ENCODE measurements around the gene CCDC160. TPM values are rescaled to one million over a fixed set of nuclear protein-coding genes. Genes with fewer than 3 reads are reported as not detected.
"Not testable (repeated sequence)": the region's sequence is repeated elsewhere in the genome, so short reads cannot be mapped to it uniquely, and the experiment has no call there.

Gene CCDC160
- total RNA-seq, result 0.20 TPM

DNA sequence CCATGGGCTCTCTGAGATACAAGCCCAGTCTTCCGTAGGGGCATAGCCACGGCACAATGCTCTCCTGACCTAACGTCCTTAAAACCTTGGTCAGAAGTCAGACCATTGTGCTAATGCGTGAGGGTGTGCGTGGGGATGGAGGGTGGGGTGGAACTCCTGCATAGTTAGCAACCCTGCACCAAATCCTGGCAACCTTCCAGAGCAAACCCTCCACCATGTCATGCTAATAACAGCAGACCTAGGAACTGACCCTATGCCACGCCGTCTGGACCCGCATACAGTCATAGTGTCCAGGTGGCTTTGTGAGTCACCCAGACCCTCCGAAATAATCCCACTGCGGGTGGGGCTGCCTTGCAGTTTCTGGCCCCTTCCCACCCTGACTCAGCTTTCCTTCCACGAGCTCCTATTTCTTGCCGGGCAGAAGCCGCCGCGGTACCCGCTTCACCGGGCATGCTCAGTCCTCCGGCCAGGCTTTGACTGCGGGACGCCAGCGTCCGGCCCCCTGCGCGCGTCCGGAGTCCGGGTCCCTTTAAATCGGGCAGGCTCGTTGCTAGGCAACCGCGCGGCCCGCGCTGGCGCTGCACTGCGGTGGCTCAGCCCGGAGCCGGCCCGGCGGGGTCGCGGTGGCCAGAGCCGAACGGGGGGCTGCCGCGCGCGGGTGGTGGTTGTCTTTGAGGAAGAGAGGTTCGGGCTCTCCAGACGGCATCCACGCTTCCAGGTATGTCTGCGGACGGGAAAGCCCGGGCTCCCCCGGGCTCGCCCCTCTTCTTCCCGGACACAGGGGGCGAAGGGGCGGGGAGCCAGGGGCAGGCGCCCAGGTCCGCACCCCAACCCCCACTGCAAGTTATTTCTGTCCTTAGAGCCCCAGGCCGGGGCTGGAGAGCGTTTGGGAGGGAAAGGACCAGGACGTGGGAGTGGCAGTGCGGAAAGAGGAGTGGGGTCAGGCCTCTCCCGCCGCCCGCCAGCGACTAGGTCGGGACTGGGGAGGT, at the start of gene CCDC160:
CCDC160 (plus strand) TSS at position 557 of the 989 bp plus-strand sequence. CDS start 7,619 bp downstream, outside the sequence.
- peak; percentile 32 for ATAC-seq

DNA sequence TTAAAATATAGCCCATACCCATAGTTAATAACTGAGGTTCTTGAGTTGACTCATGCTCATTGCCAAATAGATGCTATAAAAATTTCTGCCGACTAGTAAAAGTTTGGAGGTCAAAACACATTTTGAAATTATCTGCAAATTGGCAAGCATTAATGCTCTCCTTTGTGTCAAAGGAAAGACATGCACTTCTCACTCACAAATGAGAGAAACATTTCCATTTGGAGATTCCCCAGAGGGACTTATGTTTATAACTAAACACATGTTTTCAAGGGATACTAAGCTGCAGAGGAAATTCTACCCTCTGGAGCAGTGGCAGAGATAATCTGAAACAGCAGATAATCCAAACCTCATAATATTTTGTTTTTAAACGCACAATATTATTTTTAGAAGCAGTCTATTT, 45.7 kb upstream of the CCDC160 start:
- no peak for ATAC-seq

DNA sequence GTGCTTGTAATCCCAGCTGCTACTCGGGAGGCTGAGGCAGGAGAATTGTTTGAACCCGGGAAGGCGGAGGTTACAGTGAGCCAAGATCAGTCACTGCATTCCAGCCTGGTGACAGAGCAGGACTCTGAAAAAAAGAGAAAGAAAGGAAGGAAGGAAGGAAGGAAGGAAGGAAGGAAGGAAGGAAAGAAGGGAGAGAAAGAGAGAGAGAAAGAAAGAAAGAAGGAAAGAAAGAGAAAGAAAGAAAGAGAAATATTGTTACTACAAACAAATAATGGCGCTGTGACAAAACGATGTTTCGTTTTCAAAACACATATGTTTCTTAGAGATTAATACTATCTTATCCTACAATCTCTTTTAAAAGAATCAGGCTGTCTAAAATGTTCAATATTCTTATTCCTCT, 42.1 kb upstream of the CCDC160 start:
- no peak for ATAC-seq

DNA sequence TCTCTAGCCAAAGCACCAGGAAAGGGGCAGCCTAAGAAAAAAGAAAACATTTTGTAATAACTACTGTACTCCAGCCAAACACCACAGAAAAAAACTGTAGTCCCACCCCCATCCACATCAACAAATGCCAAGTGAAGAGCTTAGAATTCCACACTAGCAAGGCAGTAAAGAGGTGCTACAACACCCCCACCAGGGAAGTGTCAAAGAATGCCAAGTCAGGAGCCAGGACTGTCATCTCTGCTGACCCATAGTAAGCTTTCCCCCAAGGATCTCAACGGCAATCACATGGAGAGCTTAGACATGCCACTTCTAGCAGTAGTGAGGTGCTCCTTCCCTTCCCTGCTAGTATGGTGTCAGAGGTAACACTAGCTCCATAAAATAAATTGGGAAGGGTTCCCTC, 34.4 kb upstream of the CCDC160 start:
- ATAC-seq, result no peak

DNA sequence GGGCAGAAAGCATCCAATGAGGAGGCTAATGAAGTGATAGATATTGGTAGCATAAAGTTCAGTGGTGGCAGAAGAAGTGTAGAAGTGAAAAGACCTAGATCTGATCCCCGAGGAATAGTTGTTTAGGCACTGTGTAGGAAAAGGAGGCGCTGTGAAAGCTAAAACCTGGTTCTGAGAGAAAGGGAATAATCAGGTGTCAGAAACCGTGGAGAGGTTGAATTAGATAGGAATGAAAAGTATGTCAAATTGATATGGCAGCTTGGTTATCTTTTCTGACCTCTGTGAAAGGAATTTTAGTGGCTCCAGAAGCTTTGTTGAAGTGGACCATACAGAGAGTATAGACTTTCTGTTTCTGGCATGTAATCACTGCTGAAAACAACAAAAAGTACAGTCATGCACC, 30.8 kb upstream of the CCDC160 start:
- ATAC-seq, result no peak

DNA sequence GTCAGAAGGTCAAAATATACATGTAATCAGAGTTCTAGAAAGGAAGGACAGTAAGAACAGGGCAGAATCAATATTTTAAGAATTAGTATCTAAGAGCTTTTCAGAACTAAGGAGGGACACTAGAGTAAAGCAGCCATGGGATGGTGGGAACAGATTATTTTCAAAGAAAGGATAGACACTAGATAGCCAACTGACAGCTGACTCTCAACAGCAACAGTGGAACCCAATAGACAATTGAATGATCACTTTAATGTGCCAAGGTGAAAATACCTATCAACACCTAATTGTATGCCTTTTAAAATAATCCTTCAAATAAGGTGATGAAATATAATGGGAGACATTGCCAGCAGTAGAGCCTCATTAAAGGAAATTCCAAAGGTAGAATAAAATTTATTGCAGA, 26.5 kb upstream of the CCDC160 start:
- no peak for ATAC-seq

DNA sequence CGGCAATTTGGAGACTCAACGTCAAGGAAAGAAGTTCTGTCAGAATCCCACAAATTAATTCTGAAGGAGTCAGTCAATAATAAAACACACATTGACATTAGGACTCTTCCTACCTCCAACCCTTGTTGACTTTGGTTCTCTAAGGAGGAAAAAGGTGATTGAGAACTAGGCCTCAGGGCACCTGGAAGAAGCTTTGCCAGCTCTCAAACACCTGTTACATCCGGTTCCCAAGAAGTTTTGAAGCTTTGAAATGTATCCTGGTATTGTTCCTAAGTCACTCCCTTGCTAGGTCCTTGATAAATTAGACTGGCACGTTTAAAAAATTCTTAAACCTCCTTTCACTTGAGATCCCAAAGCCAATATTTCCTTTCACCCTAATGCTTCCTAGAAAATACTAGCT, 1.7 kb upstream of the CCDC160 start:
- ATAC-seq, result no peak

DNA sequence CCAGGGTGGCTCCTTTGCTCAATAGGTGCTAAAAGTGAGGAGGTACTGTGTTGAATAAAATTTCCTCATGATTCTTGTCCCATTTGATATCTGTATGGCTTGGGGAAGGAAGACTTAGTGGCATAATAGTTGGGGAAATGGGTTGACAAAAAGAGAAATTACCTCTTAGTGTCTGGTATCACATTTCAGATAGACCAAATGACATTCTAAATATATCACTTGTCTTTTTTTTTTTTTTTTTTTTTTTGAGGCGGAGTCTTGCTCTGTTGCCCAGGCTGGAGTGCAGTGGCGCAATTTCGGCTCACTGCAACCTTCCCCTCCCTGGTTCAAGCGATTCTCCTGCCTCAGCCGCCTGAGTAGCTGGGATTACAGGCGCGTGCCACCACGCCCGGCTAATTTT, 1.2 kb downstream of the CCDC160 start:
- ATAC-seq, result not testable (repeated sequence)

DNA sequence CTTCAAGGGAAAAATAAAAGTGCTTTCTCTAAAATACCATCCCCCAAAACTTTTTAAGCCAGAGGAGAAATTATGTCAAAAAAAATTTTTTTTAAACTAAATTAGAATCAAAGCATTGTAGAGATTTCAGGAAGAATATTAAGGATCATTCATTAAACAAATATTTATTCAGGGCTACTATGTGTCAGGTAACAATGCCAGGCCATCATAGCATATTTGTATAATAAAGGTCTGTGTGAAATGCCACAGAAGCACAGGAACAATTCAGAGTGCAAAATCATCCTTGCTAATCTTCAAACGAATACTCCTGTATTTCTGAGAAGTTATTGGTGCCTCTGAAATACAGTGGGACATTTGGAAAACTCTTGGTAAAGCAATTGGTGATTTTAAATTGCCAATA, 2.0 kb downstream of the CCDC160 start:
- no peak for ATAC-seq

DNA sequence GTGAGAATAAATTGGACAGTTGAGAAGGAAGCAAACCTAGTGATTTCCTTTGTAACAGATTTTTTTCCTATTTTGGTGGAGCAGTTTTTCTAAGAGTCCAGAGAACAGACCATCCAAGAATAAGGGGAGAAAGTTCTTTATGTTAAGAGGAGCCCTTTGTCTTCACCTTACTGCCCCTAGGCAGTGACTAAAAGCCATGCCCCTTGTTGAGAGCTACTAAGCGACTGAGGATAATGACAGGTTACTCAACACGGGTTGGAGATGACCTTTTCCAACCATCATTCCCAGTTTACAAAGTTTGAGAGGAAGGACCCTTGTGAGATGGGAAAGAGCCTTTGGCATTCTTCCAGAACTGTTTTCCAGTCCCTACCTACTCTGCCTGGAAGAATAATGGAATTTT, 3.2 kb downstream of the CCDC160 start:
- ATAC-seq, result no peak

DNA sequence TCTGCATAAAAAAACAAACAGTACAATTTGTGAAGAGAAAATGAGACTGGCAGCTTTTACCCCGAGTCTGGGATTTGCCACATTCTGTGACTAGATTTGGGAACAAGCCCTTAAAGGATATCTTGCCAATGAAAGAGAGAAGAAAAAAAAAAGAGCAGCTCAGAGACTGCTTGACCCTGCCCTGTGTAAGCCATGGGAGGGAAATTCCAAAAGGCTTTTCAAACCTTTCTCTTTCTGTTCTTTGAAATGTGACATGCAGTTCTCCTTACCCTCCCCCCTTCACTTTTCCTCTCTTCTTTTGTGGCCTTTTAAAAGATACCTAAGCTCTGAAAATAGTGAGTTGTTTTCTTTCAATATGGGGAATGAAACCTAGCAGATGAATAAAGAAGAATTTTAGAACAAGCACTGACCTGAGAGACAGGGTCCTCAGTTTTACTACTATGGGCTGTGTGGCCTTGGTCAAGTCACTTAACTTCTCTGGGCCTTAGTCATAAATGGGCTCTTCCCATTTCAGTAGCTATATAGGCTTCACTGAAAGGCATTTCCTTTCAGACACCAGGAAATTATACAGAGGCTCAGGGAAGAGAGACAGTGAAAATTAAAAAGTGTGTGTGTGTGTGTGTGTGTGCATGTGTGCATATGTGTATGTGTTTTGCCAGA, 5.1 kb downstream of the CCDC160 start:
- no peak for ATAC-seq

DNA sequence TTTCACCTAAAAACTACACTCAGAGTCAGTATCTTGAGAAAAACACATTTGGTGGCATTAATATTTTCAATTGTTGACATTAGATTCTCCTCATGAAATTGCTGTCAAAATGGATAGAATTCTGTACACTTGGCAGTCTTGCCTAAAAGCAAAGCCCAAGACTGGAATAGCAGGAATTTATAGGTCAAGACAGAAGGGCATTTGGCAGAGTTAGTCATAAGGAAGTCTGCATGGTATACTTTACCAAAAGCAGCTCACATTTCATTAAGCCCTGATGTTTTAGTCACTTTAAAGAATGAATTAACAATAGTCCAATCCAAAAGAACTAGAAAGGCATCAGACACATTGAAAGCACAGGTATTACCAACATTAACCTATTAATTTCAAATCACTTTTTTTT, 7.1 kb downstream of the CCDC160 start:
- ATAC-seq, result peak; percentile 86

DNA sequence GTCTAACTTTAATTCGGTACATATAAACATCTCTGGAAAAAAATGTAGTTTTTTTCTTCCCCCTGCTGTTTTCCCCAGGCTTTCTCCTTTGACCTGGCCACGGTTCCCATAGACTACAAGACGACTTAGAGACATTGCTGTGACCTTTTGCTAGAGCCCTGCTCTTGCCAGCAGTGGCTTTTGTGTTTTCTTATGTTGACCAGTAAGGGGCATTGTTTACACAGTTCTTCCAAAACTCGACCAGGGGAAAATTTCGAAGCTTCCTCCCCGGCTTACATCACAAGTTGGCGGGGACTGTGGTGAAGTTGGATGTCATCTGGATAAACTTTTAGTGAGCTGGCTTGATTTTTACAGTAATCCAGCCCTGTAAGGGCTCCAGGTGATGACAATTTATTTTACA, 9.3 kb downstream of the CCDC160 start:
- no peak for ATAC-seq

DNA sequence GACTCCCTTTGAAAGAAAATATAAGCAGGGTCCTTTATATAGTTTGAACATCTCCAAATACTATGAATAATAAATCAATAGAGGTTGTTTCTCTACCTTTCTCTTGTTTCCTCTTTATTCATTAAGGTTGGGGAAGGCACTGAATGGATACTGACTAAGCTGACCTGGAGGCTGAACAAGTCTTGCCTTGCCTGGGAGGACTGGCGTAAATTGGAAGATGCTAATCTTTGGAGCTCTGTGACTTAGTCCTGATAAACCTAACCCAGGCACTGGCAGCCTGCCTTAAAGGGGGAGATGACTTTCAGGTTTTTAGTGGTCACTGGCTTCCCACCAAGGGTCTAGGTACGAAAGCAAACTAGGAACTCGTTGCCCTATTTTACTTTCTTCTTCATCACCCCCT, 10.5 kb downstream of the CCDC160 start:
- ATAC-seq, result peak; percentile 61

DNA sequence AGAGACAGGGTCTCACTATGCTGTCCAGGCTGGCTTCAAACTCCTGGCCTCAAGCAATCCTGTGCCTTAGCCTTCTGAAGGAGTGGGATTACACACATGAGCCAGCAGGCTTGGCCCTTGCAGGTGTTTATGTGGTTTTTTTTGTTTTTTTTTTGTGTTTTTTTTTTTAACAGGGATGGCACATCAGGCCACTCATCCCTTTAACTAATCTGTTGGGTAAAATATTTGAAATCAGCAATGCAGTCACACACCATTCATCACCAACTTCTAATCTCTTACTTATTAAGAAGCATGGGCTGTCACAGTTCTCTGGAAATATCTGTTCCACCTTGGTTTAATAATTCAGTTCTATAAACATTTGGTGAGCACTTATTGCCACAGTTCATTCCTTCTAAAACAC, 12.3 kb downstream of the CCDC160 start:
- ATAC-seq, result no peak

DNA sequence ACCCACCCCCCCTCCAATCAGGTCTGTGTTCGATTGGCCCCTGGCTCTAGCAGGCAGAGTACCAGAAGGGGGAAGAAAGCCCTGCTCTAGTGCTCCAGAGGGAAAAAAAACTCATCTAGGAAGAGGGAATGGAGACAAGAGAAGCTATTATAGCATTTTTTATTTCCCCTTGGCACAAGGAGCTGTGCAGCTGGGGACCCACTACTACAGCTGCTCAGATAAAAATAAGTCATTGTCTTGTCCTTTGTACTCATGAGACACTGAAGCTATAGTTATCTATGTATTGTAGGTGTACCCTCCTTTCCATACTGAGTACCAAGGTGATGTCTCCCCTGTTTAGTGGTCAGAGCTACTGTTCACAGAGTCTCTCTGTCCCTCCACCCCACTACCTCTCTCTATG, 14.3 kb downstream of the CCDC160 start:
- no peak for ATAC-seq

DNA sequence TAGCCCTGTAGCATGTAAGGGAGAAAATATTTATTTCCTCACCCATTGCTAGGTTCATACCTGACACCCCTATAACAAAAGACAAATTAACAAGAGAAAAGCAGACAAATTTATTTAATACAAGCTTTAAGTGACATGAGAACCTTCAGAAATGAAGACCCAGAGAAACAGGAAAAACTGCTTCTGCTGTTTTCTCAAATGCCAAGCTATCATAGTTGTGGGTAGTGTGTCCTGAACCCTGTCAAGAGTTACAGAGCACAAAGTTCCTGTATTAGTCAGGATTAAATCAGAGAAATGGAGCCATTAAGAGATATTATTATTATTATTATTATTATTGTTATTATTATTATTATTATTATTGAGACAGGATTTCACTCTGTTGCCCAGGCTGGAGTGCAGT, 17.5 kb downstream of the CCDC160 start:
- peak; percentile 72 for ATAC-seq

DNA sequence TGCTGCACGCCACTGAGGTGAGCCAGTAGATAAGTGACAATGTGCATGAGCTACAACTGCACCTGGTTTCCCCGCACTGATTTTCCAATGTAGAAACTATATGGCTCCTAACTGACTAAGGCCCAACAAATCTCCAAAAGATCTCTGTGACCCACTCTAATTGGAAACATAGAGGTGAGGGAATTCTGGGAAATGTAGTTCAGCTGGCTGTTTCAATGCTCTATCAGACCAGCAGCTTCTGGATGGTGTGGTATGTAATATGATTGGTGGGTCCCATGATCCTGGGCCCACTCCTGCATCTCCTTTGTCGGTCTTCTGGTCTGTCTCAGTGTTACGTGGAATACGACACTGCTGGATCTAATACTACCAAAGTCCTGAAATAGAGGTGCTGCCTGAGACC, 18.6 kb downstream of the CCDC160 start:
- no peak for ATAC-seq

DNA sequence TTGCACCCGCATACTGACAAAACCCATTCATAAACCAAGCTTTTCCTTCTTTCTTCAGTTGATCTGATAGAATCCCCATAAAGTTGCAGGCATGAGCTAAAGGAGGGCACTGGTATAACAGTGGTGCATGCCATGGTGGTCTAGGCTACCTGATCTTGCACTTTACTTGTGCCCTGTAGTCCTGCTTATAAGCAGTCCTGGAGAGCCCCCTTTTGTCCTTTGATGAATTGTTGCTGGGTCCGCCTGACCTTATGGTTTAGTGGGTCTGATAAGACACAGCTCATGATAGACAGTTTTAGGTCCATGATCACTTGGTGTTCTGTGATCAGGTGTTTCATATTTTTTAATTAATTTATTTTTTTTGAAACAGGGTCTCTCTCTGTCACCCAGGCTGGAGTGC, 19.7 kb downstream of the CCDC160 start:
- ATAC-seq, result no peak

DNA sequence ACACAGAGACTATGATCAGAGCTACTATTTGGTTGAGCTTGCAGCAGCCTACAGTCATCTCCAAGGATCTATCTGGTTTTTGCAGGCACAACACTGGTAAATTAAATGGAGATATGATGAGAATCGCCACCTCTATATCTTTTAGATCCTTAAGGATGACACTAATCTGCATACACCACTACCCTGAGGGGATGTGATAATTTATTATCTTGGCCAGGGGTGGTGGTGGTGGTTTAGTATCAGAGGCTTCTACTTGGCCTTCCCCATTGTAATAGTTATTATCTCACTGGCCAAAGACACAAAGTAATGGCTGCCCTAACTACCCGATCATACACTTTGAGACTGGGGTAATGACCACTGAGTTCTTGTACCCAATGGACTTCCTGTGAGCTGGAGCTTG, 21.2 kb downstream of the CCDC160 start:
- no peak for ATAC-seq

DNA sequence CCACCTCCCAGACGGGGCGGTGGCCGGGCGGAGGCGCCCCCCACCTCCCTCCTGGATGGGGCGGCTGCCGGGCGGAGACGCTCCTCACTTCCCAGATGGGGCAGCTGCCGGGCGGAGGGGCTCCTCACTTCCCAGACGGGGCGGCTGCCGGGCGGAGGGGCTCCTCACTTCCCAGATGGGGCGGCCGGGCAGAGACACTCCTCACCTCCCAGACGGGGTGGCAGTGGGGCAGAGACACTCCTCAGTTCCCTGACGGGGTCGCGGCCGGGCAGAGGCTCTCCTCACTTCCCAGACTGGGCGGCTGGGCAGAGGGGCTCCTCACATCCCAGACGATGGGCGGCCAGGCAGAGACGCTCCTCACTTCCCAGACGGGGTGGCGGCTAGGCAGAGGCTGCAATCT, 49.0 kb downstream of the CCDC160 start:
- ATAC-seq, result not testable (repeated sequence)

DNA sequence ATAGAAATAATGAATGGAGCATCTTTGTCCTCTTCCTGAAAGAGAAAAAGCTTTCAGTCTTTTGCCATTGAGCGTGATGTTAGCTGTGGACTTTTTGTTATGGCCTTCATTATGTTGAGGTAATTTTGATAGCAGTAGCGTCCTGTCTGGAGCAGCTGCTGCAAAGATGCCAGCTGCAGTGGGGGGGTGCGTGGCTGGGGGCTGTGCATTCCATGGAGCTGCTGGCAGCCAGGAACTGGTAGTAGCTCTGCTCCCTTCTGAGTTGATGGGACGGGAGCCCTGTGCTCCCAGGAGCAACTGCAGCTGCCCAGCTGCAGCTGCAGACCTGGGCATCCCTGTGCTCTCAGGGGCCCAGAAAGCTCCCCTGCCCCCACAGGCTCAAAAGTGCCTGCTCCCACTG, 50.4 kb downstream of the CCDC160 start:
- ATAC-seq, result no peak

DNA sequence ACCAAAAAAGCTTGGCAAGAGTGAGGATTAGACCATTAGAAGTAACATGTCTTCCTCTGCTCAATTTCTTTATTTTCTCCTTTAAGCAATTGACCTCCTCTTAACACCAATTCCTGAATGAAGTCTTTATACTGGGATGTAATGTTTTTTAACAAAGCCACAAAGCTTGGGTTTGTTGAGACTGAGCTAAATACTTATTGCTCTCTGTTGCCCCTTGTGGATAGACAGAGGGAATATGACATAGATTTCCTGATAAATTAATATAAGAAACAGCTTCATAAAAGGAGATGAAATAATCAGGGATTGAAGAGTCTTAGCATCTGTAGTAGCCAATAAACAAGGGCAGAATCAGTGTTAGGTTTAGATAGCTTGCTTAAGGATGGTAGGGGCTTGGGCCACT, 57.6 kb downstream of the CCDC160 start:
- ATAC-seq, result no peak
